Measurements from ENCODE around the gene RASL10A. TPM values are rescaled to one million over a fixed set of nuclear protein-coding genes. Genes with fewer than 3 reads are reported as not detected.

Gene RASL10A
- total RNA-seq, 1 donor from 2014 or later, result not detected

GRCh38 chr22:29275167-29275566 is 40.3 kb downstream of the RASL10A start:
- no peak for DNase-seq (ENCODE audit: extremely low spot score, unreplicated experiment)
- Mint-ChIP-seq H3K9me3 (ENCODE audit: unreplicated experiment) (no peaks in the 10 kb centered on the region), H3K4me3 (ENCODE audit: unreplicated experiment) (no peak overlapping the region), H3K4me1 (ENCODE audit: unreplicated experiment) (peaks cover 30% of the 10 kb centered on the region), H3K27me3 (ENCODE audit: unreplicated experiment) (no peaks in the 10 kb centered on the region), H3K36me3 (ENCODE audit: unreplicated experiment) (peaks cover 74% of the 10 kb centered on the region), H3K27ac (ENCODE audit: unreplicated experiment) (no peak overlapping the region)
- no peak for TF ChIP-seq CTCF (IDR thresholded peaks at IDR 0.05)

- DNase-seq (ENCODE audit: extremely low spot score, unreplicated experiment), result peak; percentile 7
- Mint-ChIP-seq H3K36me3 (ENCODE audit: unreplicated experiment) (peaks cover 58% of the 10 kb centered on the region), H3K9me3 (ENCODE audit: unreplicated experiment) (no peaks in the 10 kb centered on the region), H3K27ac (ENCODE audit: unreplicated experiment) (no peak overlapping the region), H3K4me1 (ENCODE audit: unreplicated experiment) (peaks cover 44% of the 10 kb centered on the region), H3K4me3 (ENCODE audit: unreplicated experiment) (no peak overlapping the region), H3K27me3 (ENCODE audit: unreplicated experiment) (no peaks in the 10 kb centered on the region)
- TF ChIP-seq CTCF (IDR thresholded peaks at IDR 0.05), result no peak
Observed at GRCh38 chr22:29272624-29273023, 42.9 kb downstream of the RASL10A start.

- Mint-ChIP-seq H3K27me3 (ENCODE audit: unreplicated experiment) (no peaks in the 10 kb centered on the region), H3K36me3 (ENCODE audit: unreplicated experiment) (peaks cover 46% of the 10 kb centered on the region), H3K4me3 (ENCODE audit: unreplicated experiment) (peak overlapping the region; percentile 94), H3K9me3 (ENCODE audit: unreplicated experiment) (no peaks in the 10 kb centered on the region), H3K27ac (ENCODE audit: unreplicated experiment) (peak overlapping the region; percentile 61), H3K4me1 (ENCODE audit: unreplicated experiment) (peaks cover 55% of the 10 kb centered on the region)
- peak; percentile 6 for DNase-seq (ENCODE audit: extremely low spot score, unreplicated experiment)
- no peak for TF ChIP-seq CTCF (IDR thresholded peaks at IDR 0.05)
Observed at GRCh38 chr22:29270475-29271271, 44.8 kb downstream of the RASL10A start.

GRCh38 chr22:29269731-29270474 is 45.6 kb downstream of the RASL10A start:
- no peaks in the 10 kb centered on the region for H3K27me3 Mint-ChIP-seq (ENCODE audit: unreplicated experiment)
- no peak for TF ChIP-seq CTCF (IDR thresholded peaks at IDR 0.05)
- H3K27ac Mint-ChIP-seq (ENCODE audit: unreplicated experiment), result peak overlapping the region; percentile 99
- DNase-seq (ENCODE audit: extremely low spot score, unreplicated experiment), result peak; percentile 40
- peak overlapping the region; percentile 94 for H3K4me3 Mint-ChIP-seq (ENCODE audit: unreplicated experiment)
- H3K36me3 Mint-ChIP-seq (ENCODE audit: unreplicated experiment), result peaks cover 40% of the 10 kb centered on the region
- peaks cover 54% of the 10 kb centered on the region for H3K4me1 Mint-ChIP-seq (ENCODE audit: unreplicated experiment)
- no peaks in the 10 kb centered on the region for H3K9me3 Mint-ChIP-seq (ENCODE audit: unreplicated experiment)

GRCh38 chr22:29269230-29269604 is 46.3 kb downstream of the RASL10A start:
- Mint-ChIP-seq H3K9me3 (ENCODE audit: unreplicated experiment) (no peaks in the 10 kb centered on the region), H3K36me3 (ENCODE audit: unreplicated experiment) (peaks cover 36% of the 10 kb centered on the region), H3K27ac (ENCODE audit: unreplicated experiment) (peak overlapping the region; percentile 99), H3K4me3 (ENCODE audit: unreplicated experiment) (peak overlapping the region; percentile 94), H3K4me1 (ENCODE audit: unreplicated experiment) (peaks cover 51% of the 10 kb centered on the region), H3K27me3 (ENCODE audit: unreplicated experiment) (no peaks in the 10 kb centered on the region)
- DNase-seq (ENCODE audit: extremely low spot score, unreplicated experiment), result peak; percentile 60
- no peak for TF ChIP-seq CTCF (IDR thresholded peaks at IDR 0.05)

All from osteocyte (in vitro differentiated cells).